WERI-Rb-1 (cell line): ENCODE data around the gene GRIK4.

Experiments
- DNase-seq: peaks from one replicate; pipeline ENCODE4 v3.0.0-alpha.2; 2020
- H3K27ac ChIP-seq: fragments of 250-450 bp; sonication (Bioruptor Pico); 2 replicates; pipeline ENCODE4 v1.5.1; 2020; ENCODE audit warnings: mild to moderate bottlenecking, moderate library complexity
- H3K27me3 ChIP-seq: fragments of 250-450 bp; sonication (Bioruptor Pico); 2 replicates; pipeline ENCODE4 v1.5.1; 2021; ENCODE audit warnings: mild to moderate bottlenecking, low read depth, moderate library complexity; ENCODE audit not compliant: insufficient read depth, severe bottlenecking
- H3K36me3 ChIP-seq: fragments of 250-450 bp; sonication (Bioruptor Pico); 2 replicates; pipeline ENCODE4 v1.5.1; 2020; ENCODE audit warnings: mild to moderate bottlenecking, moderate library complexity
- H3K4me3 ChIP-seq: 2 replicates; pipeline ENCODE4 v1.5.1; 2011; ENCODE audit warnings: low read depth, mild to moderate bottlenecking, control low read depth, low read length
- H3K9me3 ChIP-seq: fragments of 250-450 bp; sonication (Bioruptor Pico); 2 replicates; pipeline ENCODE4 v1.5.1; 2021; ENCODE audit warnings: mild to moderate bottlenecking, moderate library complexity; ENCODE audit not compliant: severe bottlenecking
- CTCF ChIP-seq: IDR thresholded peaks from 2 replicates; pipeline ENCODE4 v1.5.1; 2011; ENCODE audit warnings: low read depth, mild to moderate bottlenecking, control low read depth, inconsistent platforms, low read length

The GRIK4 gene

GRCh38 chr11:120573756-120574354 is 62.3 kb downstream of the GRIK4 start:
- no peaks in the 10 kb centered on the region for H3K9me3 ChIP-seq
- H3K27ac ChIP-seq, result no peak overlapping the region
- no peak for TF ChIP-seq CTCF
- no peaks in the 10 kb centered on the region for H3K27me3 ChIP-seq
- no peak overlapping the region for H3K4me3 ChIP-seq
- no peak for DNase-seq
- H3K36me3 ChIP-seq, result no peaks in the 10 kb centered on the region

GRCh38 chr11:120574876-120575275 is 63.3 kb downstream of the GRIK4 start:
- TF ChIP-seq CTCF, result no peak
- Histone ChIP-seq H3K36me3 (no peaks in the 10 kb centered on the region), H3K9me3 (no peaks in the 10 kb centered on the region), H3K27ac (no peak overlapping the region), H3K4me3 (no peak overlapping the region), H3K27me3 (no peaks in the 10 kb centered on the region)
- no peak for DNase-seq

GRCh38 chr11:120575461-120575860 is 63.9 kb downstream of the GRIK4 start:
- H3K9me3 ChIP-seq, result no peaks in the 10 kb centered on the region
- TF ChIP-seq CTCF, result no peak
- H3K27ac ChIP-seq, result no peak overlapping the region
- DNase-seq, result no peak
- H3K36me3 ChIP-seq, result no peaks in the 10 kb centered on the region
- no peaks in the 10 kb centered on the region for H3K27me3 ChIP-seq
- H3K4me3 ChIP-seq, result no peak overlapping the region

GRCh38 chr11:120576606-120577005 is 65.1 kb downstream of the GRIK4 start:
- no peak for DNase-seq
- H3K9me3 ChIP-seq, result no peaks in the 10 kb centered on the region
- H3K27me3 ChIP-seq, result no peaks in the 10 kb centered on the region
- no peaks in the 10 kb centered on the region for H3K36me3 ChIP-seq
- H3K4me3 ChIP-seq, result no peak overlapping the region
- TF ChIP-seq CTCF, result no peak
- H3K27ac ChIP-seq, result no peak overlapping the region

- TF ChIP-seq CTCF, result no peak
- H3K27ac ChIP-seq, result no peak overlapping the region
- no peaks in the 10 kb centered on the region for H3K36me3 ChIP-seq
- DNase-seq, result no peak
- no peaks in the 10 kb centered on the region for H3K27me3 ChIP-seq
- no peak overlapping the region for H3K4me3 ChIP-seq
- no peaks in the 10 kb centered on the region for H3K9me3 ChIP-seq
Measured at GRCh38 chr11:120577041-120577440, 65.5 kb downstream of the GRIK4 start.
